K562 (cell line): Measurements from ENCODE around the gene AKT1S1. TPM values are rescaled to one million over a fixed set of nuclear protein-coding genes. Genes with fewer than 3 reads are reported as not detected.

Experiments used
- ATF3 ChIP-seq, 2 experiments: fragments of 450-650 bp in 1 of 2; sonication (generic) in 1 of 2; formaldehyde crosslinking in 1 of 2; IDR thresholded peaks in 1 of 2; conservative IDR thresholded peaks in 1 of 2; 2 replicates each; pipeline versions ENCODE4 v1.6.1 to v1.8.1; 2016 to 2023; ENCODE audit warnings: mild to moderate bottlenecking in 2 of 2, moderate library complexity in 2 of 2, inconsistent platforms in 1 of 2, missing genetic modification reagents in 1 of 2
- C11orf30 ChIP-seq: fragments of 450-650 bp; IDR thresholded peaks from 2 replicates; pipeline ENCODE4 v1.6.1; 2016; ENCODE audit warnings: low read depth, mild to moderate bottlenecking
- CBX3 ChIP-seq, 2 experiments: IDR thresholded peaks; 1 replicate in 1 of 2; 2 replicates in 1 of 2; pipeline ENCODE4 v1.6.1; 2012; ENCODE audit warnings: inconsistent platforms in 2 of 2, low read length in 2 of 2, borderline replicate concordance in 1 of 2, control low read depth in 1 of 2
- ELF1 ChIP-seq: fragments of 200-800 bp; sonication (Bioruptor generic); IDR thresholded peaks from 2 replicates; pipeline ENCODE4 v1.6.1; 2016; ENCODE audit warnings: missing genetic modification characterization, missing compliant biosample characterization
- FOXK2 ChIP-seq, 2 experiments: fragments of 450-650 bp; IDR thresholded peaks in 1 of 2; conservative IDR thresholded peaks in 1 of 2; 2 replicates each; pipeline ENCODE4 v1.6.1; 2016; ENCODE audit warnings: low read depth in 2 of 2, mild to moderate bottlenecking in 1 of 2
- HNRNPUL1 ChIP-seq: fragments of 200-400 bp; formaldehyde crosslinking; IDR thresholded peaks from 2 replicates; pipeline ENCODE4 v1.6.1; 2017; ENCODE audit warnings: low read length
- JUND ChIP-seq, 2 experiments: IDR thresholded peaks; 2 replicates in 1 of 2; 3 replicates in 1 of 2; pipeline ENCODE4 v1.6.1; 2011; ENCODE audit warnings: borderline replicate concordance in 2 of 2, low read depth in 2 of 2, low read length in 2 of 2, improper control_type of control experiment in 1 of 2, missing biosample characterization in 1 of 2, missing genetic modification characterization in 1 of 2, missing genetic modification reagents in 1 of 2
- MAFF ChIP-seq: IDR thresholded peaks from 2 replicates; pipeline ENCODE4 v1.6.1; 2012; ENCODE audit warnings: low read length, improper control_type of control experiment
- MAFG ChIP-seq: fragments of 450-650 bp; conservative IDR thresholded peaks from 2 replicates; pipeline ENCODE4 v1.6.1; 2016; ENCODE audit warnings: missing genetic modification characterization, missing compliant biosample characterization
- MXI1 ChIP-seq: IDR thresholded peaks from 2 replicates; pipeline ENCODE4 v1.6.1; 2011; ENCODE audit warnings: low read depth, mild to moderate bottlenecking, improper control_type of control experiment, low read length
- REST ChIP-seq, 2 experiments: fragments of 450-650 bp; formaldehyde crosslinking in 1 of 2; IDR thresholded peaks; 2 replicates each; pipeline versions ENCODE4 v1.4.0 to v1.6.1; 2014 to 2020; ENCODE audit warnings: mild to moderate bottlenecking in 2 of 2, borderline replicate concordance in 1 of 2, low read depth in 1 of 2
- SIN3B ChIP-seq: fragments of 450-650 bp; IDR thresholded peaks from 2 replicates; pipeline ENCODE4 v1.6.1; 2017; ENCODE audit warnings: low read depth, mild to moderate bottlenecking, moderate library complexity
- TRIM28 ChIP-seq: fragments of 450-650 bp; IDR thresholded peaks from 2 replicates; pipeline ENCODE4 v1.6.1; 2017
- ZNF316 ChIP-seq: fragments of 450-650 bp; IDR thresholded peaks from 2 replicates; pipeline ENCODE4 v1.6.1; 2016
- ZNF589 ChIP-seq: fragments of 200-800 bp; sonication (Bioruptor generic); IDR thresholded peaks from 2 replicates; pipeline ENCODE4 v1.6.1; 2016; ENCODE audit warnings: low read depth, missing genetic modification characterization, missing compliant biosample characterization
- ZNF699 ChIP-seq: fragments of 250-450 bp; sonication (Bioruptor Pico); IDR thresholded peaks from 2 replicates; pipeline ENCODE4 v1.8.0; 2021; ENCODE audit warnings: mild to moderate bottlenecking, moderate library complexity; ENCODE audit not compliant: insufficient replicate concordance
- polyA plus RNA-seq, 8 experiments: library from polyadenylated mRNA; depleted of rRNA in 4 of 8; stranded (reverse) in 5 of 8; unstranded in 3 of 8; fragments of >200 nt; fragmentation: Nextera tagmentation in 2 of 8; fragmentation: Illumina TruSeq in 1 of 8; extraction: Ambion mirVana in 2 of 8; extraction: Trizol in 1 of 8; gene quantifications; 2 replicates each; pipeline versions ENCODE4 v1.2.1 to v1.2.3, GENCODE V29; 2011 to 2014; ENCODE audit warnings: inconsistent platforms in 1 of 8, missing spikeins in 1 of 8
- total RNA-seq, 7 experiments: library from RNA; depleted of rRNA in 6 of 7; stranded (reverse); fragments of >200 nt in 6 of 7; fragmentation: Illumina TruSeq in 2 of 7; extraction: Trizol in 2 of 7; gene quantifications; 2 replicates each; pipeline versions ENCODE4 v1.2.1 to v1.2.3, GENCODE V29; 2011 to 2021; ENCODE audit warnings: low replicate concordance in 1 of 7

The AKT1S1 gene
- total and polyA plus RNA-seq, 9 of the 15 experiments (the other 6 are each of a cell fraction or from before 2014, with no cell fraction given), result 1.2 to 50.3 (median 17.1) TPM

- TF ChIP-seq TRIM28 (0 out of 2 replicates have a peak, but pooled peaks have one; percentile 35), FOXK2 (conservative IDR thresholded peaks at IDR 0.05 in 1 of 2, IDR thresholded peaks at IDR 0.05 in 1 of 2; ENCODE audit: low read depth in 2 of 2) (peak in 1 of 2 experiments; percentile 73; a peak in 3 of 4 replicates), ZNF589 (CRISPR knock-in tag) (0 out of 2 replicates have a peak, but pooled peaks have one; percentile 3), CBX3 (IDR thresholded peaks at IDR 0.05; ENCODE audit: borderline replicate concordance in 1 of 2, low read length in 2 of 2) (peak in 1 of 2 experiments; percentile 81; a peak in 1 of 3 replicates), REST (IDR thresholded peaks at IDR 0.05; ENCODE audit: borderline replicate concordance) (0 out of 2 replicates have a peak, but pooled peaks have one; percentile 4), REST (CRISPR knock-in tag; IDR thresholded peaks at IDR 0.05; ENCODE audit: low read depth) (no peak), MXI1 (no peak), C11orf30 (peak; percentile 75), ZNF316 (peak; percentile 78), ZNF699 (CRISPR knock-in tag) (no peak), MAFF (peak; percentile 65), HNRNPUL1 (no peak), ELF1 (tag) (peak; percentile 44; the same call in 1 of the 2 replicates), MAFG (tag) (peak; percentile 55), JUND (IDR thresholded peaks at IDR 0.05; ENCODE audit: borderline replicate concordance, low read depth, low read length) (0 out of 2 replicates have a peak, but pooled peaks have one; percentile 42), JUND (tag; IDR thresholded peaks at IDR 0.05; ENCODE audit: borderline replicate concordance, low read depth, low read length) (no peak; the same call in 2 of the 3 replicates), ATF3 (IDR thresholded peaks at IDR 0.05) (no peak), ATF3 (CRISPR knock-in tag; conservative IDR thresholded peaks at IDR 0.05) (no peak), SIN3B (no peak)
- TF ChIP-seq, all 486 proteins: peak for 16
These were observed 28.2 kb downstream of the AKT1S1 start (continued) for GRCh38 chr19:49848938-49849337.
